Trophoblast cell (in vitro differentiated cells and primary cell): Measurements from ENCODE around the gene SHPK.

Experiments
- DNase-seq, 2 donors: peaks; one replicate each; pipeline ENCODE4 v3.0.0-alpha.2; 2016
- H2AFZ ChIP-seq: 2 replicates; pipeline ENCODE4 v1.6.1; 2013; ENCODE audit warnings: low read length, moderate library complexity, mild to moderate bottlenecking; ENCODE audit not compliant: insufficient read depth, poor library complexity
- H2AK5ac ChIP-seq: 2 replicates; pipeline ENCODE4 v1.6.1; 2013; ENCODE audit warnings: mild to moderate bottlenecking, low read length
- H2BK120ac ChIP-seq: 2 replicates; pipeline ENCODE4 v1.6.1; 2013; ENCODE audit warnings: low read length, mild to moderate bottlenecking, moderate library complexity; ENCODE audit not compliant: insufficient read depth, poor library complexity
- H2BK12ac ChIP-seq: 2 replicates; pipeline ENCODE4 v1.6.1; 2013; ENCODE audit warnings: mild to moderate bottlenecking, low read length, moderate library complexity
- H2BK5ac ChIP-seq: 2 replicates; pipeline ENCODE4 v1.6.1; 2013; ENCODE audit warnings: low read length, low read depth, moderate library complexity, mild to moderate bottlenecking; ENCODE audit not compliant: poor library complexity
- H3K14ac ChIP-seq: 2 replicates; pipeline ENCODE4 v1.6.1; 2013; ENCODE audit warnings: mild to moderate bottlenecking, low read length
- H3K18ac ChIP-seq: 2 replicates; pipeline ENCODE4 v1.6.1; 2013; ENCODE audit warnings: mild to moderate bottlenecking, low read length
- H3K23ac ChIP-seq: 2 replicates; pipeline ENCODE4 v1.6.1; 2013; ENCODE audit warnings: low read length
- H3K27ac ChIP-seq: 2 replicates; pipeline ENCODE4 v1.5.1; 2013; ENCODE audit warnings: low read depth, mild to moderate bottlenecking, inconsistent platforms, low read length, moderate library complexity
- H3K27me3 ChIP-seq: 2 replicates; pipeline ENCODE4 v1.6.1; 2013; ENCODE audit warnings: inconsistent platforms, mild to moderate bottlenecking, low read length, moderate library complexity; ENCODE audit not compliant: insufficient read depth
- H3K36me3 ChIP-seq, 2 experiments: 1 replicate in 1 of 2; 2 replicates in 1 of 2; pipeline ENCODE4 v1.6.1; 2013; ENCODE audit warnings: low read length in 2 of 2, mild to moderate bottlenecking in 2 of 2, moderate library complexity in 1 of 2; ENCODE audit not compliant: insufficient read depth in 2 of 2, control insufficient read depth in 1 of 2
- H3K4ac ChIP-seq: 2 replicates; pipeline ENCODE4 v1.6.1; 2013; ENCODE audit warnings: low read depth, mild to moderate bottlenecking, low read length, moderate library complexity
- H3K4me1 ChIP-seq, 2 experiments: 1 replicate in 1 of 2; 2 replicates in 1 of 2; pipeline ENCODE4 v1.6.1; 2013; ENCODE audit warnings: low read length in 2 of 2, mild to moderate bottlenecking in 2 of 2, moderate library complexity in 1 of 2; ENCODE audit not compliant: insufficient read depth in 2 of 2, control insufficient read depth in 1 of 2
- H3K4me2 ChIP-seq: 2 replicates; pipeline ENCODE4 v1.6.1; 2013; ENCODE audit warnings: inconsistent platforms, mild to moderate bottlenecking, low read length, moderate library complexity
- H3K4me3 ChIP-seq: 2 replicates; pipeline ENCODE4 v1.5.1; 2013; ENCODE audit warnings: mild to moderate bottlenecking, low read depth, low read length, inconsistent platforms
- H3K79me1 ChIP-seq: one replicate; pipeline ENCODE4 v1.6.1; 2013; ENCODE audit warnings: low read length
- H3K79me2 ChIP-seq: 2 replicates; pipeline ENCODE4 v1.6.1; 2013; ENCODE audit warnings: low read length, mild to moderate bottlenecking; ENCODE audit not compliant: control insufficient read depth, insufficient read depth, poor library complexity
- H3K9ac ChIP-seq: 2 replicates; pipeline ENCODE4 v1.6.1; 2013; ENCODE audit warnings: mild to moderate bottlenecking, low read length
- H3K9me3 ChIP-seq: 2 replicates; pipeline ENCODE4 v1.6.1; 2013; ENCODE audit warnings: low read depth, mild to moderate bottlenecking, control low read depth, inconsistent platforms, low read length; ENCODE audit not compliant: insufficient read depth
- H4K12ac ChIP-seq: 2 replicates; pipeline ENCODE4 v1.6.1; 2013; ENCODE audit warnings: low read depth, mild to moderate bottlenecking, low read length, moderate library complexity
- H4K8ac ChIP-seq: 2 replicates; pipeline ENCODE4 v1.6.1; 2013; ENCODE audit warnings: low read depth, mild to moderate bottlenecking, low read length, moderate library complexity
- H4K91ac ChIP-seq: one replicate; pipeline ENCODE4 v1.6.1; 2013; ENCODE audit warnings: low read depth, mild to moderate bottlenecking, low read length, moderate library complexity
- WGBS: extraction: QIAGEN DNeasy Blood & Tissue Kit; methylation state at CpG from one replicate; pipeline ENCODE4 v1.1.7; 2013; ENCODE audit warnings: missing lambda C conversion rate; ENCODE audit not compliant: insufficient read length, insufficient coverage; ENCODE audit errors: extremely low coverage; 5-methylcytosine and 5-hydroxymethylcytosine counted together

SHPK gene

GRCh38 chr17:3594051-3594800 lies 41.8 kb downstream of the SHPK start:
- Histone ChIP-seq H3K79me1 (no peaks in the 10 kb centered on the region), H3K4ac (no peak overlapping the region), H4K12ac (no peak overlapping the region), H3K18ac (no peak overlapping the region), H3K23ac (no peak overlapping the region), H2BK120ac (no peak overlapping the region), H4K91ac (no peak overlapping the region), H2AFZ (no peak overlapping the region), H3K27ac (no peak overlapping the region), H3K27me3 (no peaks in the 10 kb centered on the region), H2BK5ac (no peak overlapping the region), H2AK5ac (no peak overlapping the region), H3K14ac (no peak overlapping the region), H3K79me2 (no peaks in the 10 kb centered on the region), H3K4me3 (no peak overlapping the region), H2BK12ac (no peak overlapping the region), H3K9ac (no peak overlapping the region), H3K4me1 (peaks cover 0 to 2% of the 10 kb centered on the region in 2 experiments), H3K36me3 (peaks cover 0 to 2% of the 10 kb centered on the region in 2 experiments), H4K8ac (no peak overlapping the region), H3K9me3 (peaks cover 2% of the 10 kb centered on the region), H3K4me2 (no peak overlapping the region)
- WGBS = no CpG with 5 or more reads among the region's 11 CpGs
- no peak for DNase-seq

GRCh38 chr17:3593384-3593783 lies 42.7 kb downstream of the SHPK start:
- no peak overlapping the region for H3K4me3 ChIP-seq
- H3K79me2 ChIP-seq = no peaks in the 10 kb centered on the region
- H2BK5ac ChIP-seq = no peak overlapping the region
- no peak overlapping the region for H4K91ac ChIP-seq
- no peak overlapping the region for H4K8ac ChIP-seq
- H3K4me2 ChIP-seq = no peak overlapping the region
- H3K23ac ChIP-seq = no peak overlapping the region
- no peak overlapping the region for H2BK120ac ChIP-seq
- peaks cover 2% of the 10 kb centered on the region for H3K9me3 ChIP-seq
- no peak overlapping the region for H2AFZ ChIP-seq
- no peak overlapping the region for H3K9ac ChIP-seq
- no peak for DNase-seq
- no peaks in the 10 kb centered on the region for H3K79me1 ChIP-seq
- H2BK12ac ChIP-seq = no peak overlapping the region
- peaks cover 0 to 2% of the 10 kb centered on the region in 2 experiments for H3K4me1 ChIP-seq
- H3K27ac ChIP-seq = no peak overlapping the region
- no peak overlapping the region for H4K12ac ChIP-seq
- no peaks in the 10 kb centered on the region for H3K27me3 ChIP-seq
- no peak overlapping the region for H2AK5ac ChIP-seq
- H3K14ac ChIP-seq = no peak overlapping the region
- WGBS = no CpG with 5 or more reads among the region's 5 CpGs
- H3K18ac ChIP-seq = no peak overlapping the region
- no peak overlapping the region for H3K4ac ChIP-seq
- peaks cover 0 to 2% of the 10 kb centered on the region in 2 experiments for H3K36me3 ChIP-seq

DNA sequence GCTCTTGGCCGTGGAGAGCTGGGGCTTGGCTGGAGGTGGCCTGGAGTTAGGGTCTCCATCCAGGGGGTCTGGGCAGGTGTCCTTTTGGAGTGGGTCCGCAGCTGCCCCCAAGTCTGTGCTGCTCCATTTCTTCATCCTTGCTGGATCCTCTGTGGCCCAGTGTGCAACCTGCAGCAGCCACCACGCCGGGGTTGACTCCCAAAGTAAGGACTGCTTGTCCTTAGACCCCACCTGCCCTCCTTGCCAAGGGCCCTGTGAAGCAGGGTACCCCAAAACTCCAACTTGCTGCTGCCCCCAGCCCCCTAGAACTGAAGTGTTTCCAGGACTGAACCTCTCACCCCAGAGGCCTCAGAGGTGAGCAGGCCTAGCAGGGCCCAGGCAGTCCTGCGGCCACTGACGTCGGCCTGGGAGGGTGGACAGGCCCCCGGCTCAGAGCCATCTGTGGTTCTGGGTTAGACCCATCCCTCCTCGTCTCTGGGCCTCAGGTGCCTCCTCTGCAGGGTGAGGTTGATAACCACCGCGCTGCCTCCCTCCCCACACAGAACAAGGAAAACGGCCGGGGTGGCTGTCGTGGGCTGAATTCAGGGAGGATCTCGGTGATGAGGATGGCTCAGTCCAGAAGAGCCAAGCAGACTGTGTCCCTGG lies 43.7 kb downstream of the SHPK start:
- no CpG with 5 or more reads among the region's 15 CpGs for WGBS
- Histone ChIP-seq H3K23ac (no peak overlapping the region), H3K4me3 (no peak overlapping the region), H3K9ac (no peak overlapping the region), H3K4ac (no peak overlapping the region), H3K36me3 (peaks cover 0 to under 1% of the 10 kb centered on the region in 2 experiments), H2AK5ac (no peak overlapping the region), H4K8ac (no peak overlapping the region), H4K91ac (no peak overlapping the region), H2BK12ac (no peak overlapping the region), H3K18ac (no peak overlapping the region), H3K27ac (no peak overlapping the region), H3K79me2 (no peaks in the 10 kb centered on the region), H2BK120ac (no peak overlapping the region), H3K4me2 (no peak overlapping the region), H4K12ac (no peak overlapping the region), H3K4me1 (peaks cover 0 to 2% of the 10 kb centered on the region in 2 experiments), H3K9me3 (peaks cover 2% of the 10 kb centered on the region), H3K14ac (no peak overlapping the region), H3K27me3 (no peaks in the 10 kb centered on the region), H2AFZ (no peak overlapping the region), H2BK5ac (no peak overlapping the region), H3K79me1 (no peaks in the 10 kb centered on the region)
- no peak for DNase-seq

GRCh38 chr17:3590768-3591167 lies 45.3 kb downstream of the SHPK start:
- no peak overlapping the region for H2BK120ac ChIP-seq
- H3K18ac ChIP-seq = no peak overlapping the region
- DNase-seq = no peak
- H2AK5ac ChIP-seq = no peak overlapping the region
- peaks cover 2 to 4% of the 10 kb centered on the region in 2 experiments for H3K36me3 ChIP-seq
- H2AFZ ChIP-seq = no peak overlapping the region
- no peak overlapping the region for H3K4ac ChIP-seq
- no peak overlapping the region for H3K4me2 ChIP-seq
- H4K91ac ChIP-seq = no peak overlapping the region
- H3K27me3 ChIP-seq = no peaks in the 10 kb centered on the region
- no peak overlapping the region for H3K4me3 ChIP-seq
- H3K23ac ChIP-seq = no peak overlapping the region
- no peak overlapping the region for H4K12ac ChIP-seq
- no peaks in the 10 kb centered on the region for H3K79me2 ChIP-seq
- H2BK5ac ChIP-seq = no peak overlapping the region
- H3K14ac ChIP-seq = no peak overlapping the region
- H3K4me1 ChIP-seq = peaks cover 0 to 2% of the 10 kb centered on the region in 2 experiments
- H3K27ac ChIP-seq = no peak overlapping the region
- no CpG with 5 or more reads among the region's 15 CpGs for WGBS
- peaks cover 2% of the 10 kb centered on the region for H3K9me3 ChIP-seq
- H4K8ac ChIP-seq = no peak overlapping the region
- no peak overlapping the region for H3K9ac ChIP-seq
- no peaks in the 10 kb centered on the region for H3K79me1 ChIP-seq
- H2BK12ac ChIP-seq = no peak overlapping the region
